Neural cell (in vitro differentiated cells): Measurements from ENCODE around the gene IL1RL2.

Experiments
- CTCF ChIP-seq: fragments of 450-650 bp; IDR thresholded peaks from 2 replicates; pipeline ENCODE4 v1.5.1; 2014; ENCODE audit warnings: antibody characterized with exemption, mild to moderate bottlenecking, moderate library complexity; ENCODE audit not compliant: poor library complexity, severe bottlenecking
- EZH2 ChIP-seq: fragments of 200-600, 300-800 bp; shearing (Covaris generic), sonication (generic); IDR thresholded peaks from 2 replicates; pipeline ENCODE4 v1.6.1; 2014; ENCODE audit warnings: antibody characterized with exemption, low read length, borderline replicate concordance, mild to moderate bottlenecking; ENCODE audit not compliant: insufficient read depth, poor library complexity, severe bottlenecking

- TF ChIP-seq EZH2 (no peak), CTCF (no peak)
These were observed 97.8 kb downstream of the IL1RL2 start for GRCh38 chr2:102284611-102285010.
